ENCODE data around the gene HMG20B. TPM values are rescaled to one million over a fixed set of nuclear protein-coding genes. Genes with fewer than 3 reads are reported as not detected.
A peak's percentile ranks its signal among the peaks of the same experiment; 100 is the strongest.

The HMG20B gene
- total and polyA plus RNA-seq, 7 donors, result 61.3 to 148 (median 105) TPM

- peak; percentile 82 for DNase-seq
- 47 to 67% methylated on average over 30 of the region's 30 CpGs for WGBS, 2 donors
- H3K4me3 ChIP-seq, result no peak overlapping the region
Observed at GRCh38 chr19:3544742-3545668, 27.7 kb upstream of the HMG20B start.

GRCh38 chr19:3545669-3546034 is 27.1 kb upstream of the HMG20B start:
- WGBS, 2 donors, result 77 to 78% methylated on average over 10 of the region's 10 CpGs
- intact Hi-C loops (cut with DNase I), result loop anchor here (1.0 kb wide), 1 partner anchor 73 kb away; no protein-coding TSS in a partner anchor
- Histone ChIP-seq H3K4me1 (no peaks in the 10 kb centered on the region), H3K27ac (no peak overlapping the region), H3K36me3 (peaks cover 0 to 16% (median under 1%) of the 10 kb centered on the region in 4 donors), H3K27me3 (no peaks in the 10 kb centered on the region), H3K9me3 (no peaks in the 10 kb centered on the region), H3K4me3 (no peak overlapping the region)
- no peak for TF ChIP-seq POLR2AphosphoS5 (IDR thresholded peaks at IDR 0.05)
- TF ChIP-seq, protein P1, sequence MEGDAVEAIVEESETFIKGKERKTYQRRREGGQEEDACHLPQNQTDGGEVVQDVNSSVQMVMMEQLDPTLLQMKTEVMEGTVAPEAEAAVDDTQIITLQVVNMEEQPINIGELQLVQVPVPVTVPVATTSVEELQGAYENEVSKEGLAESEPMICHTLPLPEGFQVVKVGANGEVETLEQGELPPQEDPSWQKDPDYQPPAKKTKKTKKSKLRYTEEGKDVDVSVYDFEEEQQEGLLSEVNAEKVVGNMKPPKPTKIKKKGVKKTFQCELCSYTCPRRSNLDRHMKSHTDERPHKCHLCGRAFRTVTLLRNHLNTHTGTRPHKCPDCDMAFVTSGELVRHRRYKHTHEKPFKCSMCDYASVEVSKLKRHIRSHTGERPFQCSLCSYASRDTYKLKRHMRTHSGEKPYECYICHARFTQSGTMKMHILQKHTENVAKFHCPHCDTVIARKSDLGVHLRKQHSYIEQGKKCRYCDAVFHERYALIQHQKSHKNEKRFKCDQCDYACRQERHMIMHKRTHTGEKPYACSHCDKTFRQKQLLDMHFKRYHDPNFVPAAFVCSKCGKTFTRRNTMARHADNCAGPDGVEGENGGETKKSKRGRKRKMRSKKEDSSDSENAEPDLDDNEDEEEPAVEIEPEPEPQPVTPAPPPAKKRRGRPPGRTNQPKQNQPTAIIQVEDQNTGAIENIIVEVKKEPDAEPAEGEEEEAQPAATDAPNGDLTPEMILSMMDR (IDR thresholded peaks at IDR 0.05), result no peak
- TF ChIP-seq EP300 (IDR thresholded peaks at IDR 0.05), result no peak
- TF ChIP-seq POLR2A (IDR thresholded peaks at IDR 0.05), result no peak
- DNase-seq, result no peak

More at GRCh38 chr19:3544742-3545668, 27.7 kb upstream of the HMG20B start:
- intact Hi-C loops (cut with DNase I), result loop anchor here (1.0 kb wide), 1 partner anchor 73 kb away; no protein-coding TSS in a partner anchor
- Histone ChIP-seq H3K27me3 (no peaks in the 10 kb centered on the region), H3K27ac (peak overlapping the region in 1 of 4 donors; percentile 17), H3K9me3 (no peaks in the 10 kb centered on the region), H3K36me3 (peaks cover 0 to 16% (median 0%) of the 10 kb centered on the region in 4 donors), H3K4me1 (no peaks in the 10 kb centered on the region)
- TF ChIP-seq, protein P1 (IDR thresholded peaks at IDR 0.05), result peak; percentile 91 to 96 (median 92)
- no peak for TF ChIP-seq POLR2A (IDR thresholded peaks at IDR 0.05)
- no peak for TF ChIP-seq EP300 (IDR thresholded peaks at IDR 0.05)
- TF ChIP-seq POLR2AphosphoS5 (IDR thresholded peaks at IDR 0.05), result no peak

GRCh38 chr19:3546119-3546518 is 26.6 kb upstream of the HMG20B start:
- H3K36me3 ChIP-seq, result peaks cover 0 to 16% (median 3%) of the 10 kb centered on the region in 4 donors
- intact Hi-C loops (cut with DNase I), result no loop called here
- H3K4me3 ChIP-seq, result no peak overlapping the region
- H3K27me3 ChIP-seq, result no peaks in the 10 kb centered on the region
- H3K4me1 ChIP-seq, result no peaks in the 10 kb centered on the region
- no peaks in the 10 kb centered on the region for H3K9me3 ChIP-seq
- TF ChIP-seq POLR2AphosphoS5 (IDR thresholded peaks at IDR 0.05) (no peak), POLR2A (IDR thresholded peaks at IDR 0.05) (no peak), EP300 (IDR thresholded peaks at IDR 0.05) (no peak)
- TF ChIP-seq, protein P1 (IDR thresholded peaks at IDR 0.05), result no peak
- WGBS, 2 donors, result 82 to 88% methylated on average over 23 of the region's 23 CpGs
- H3K27ac ChIP-seq, result no peak overlapping the region
- no peak for DNase-seq

- no peak for DNase-seq
- Histone ChIP-seq H3K4me1 (no peaks in the 10 kb centered on the region), H3K4me3 (no peak overlapping the region), H3K36me3 (peaks cover 0 to 16% (median 3%) of the 10 kb centered on the region in 4 donors), H3K27me3 (no peaks in the 10 kb centered on the region), H3K9me3 (no peaks in the 10 kb centered on the region), H3K27ac (no peak overlapping the region)
- intact Hi-C loops (cut with DNase I), result no loop called here
- TF ChIP-seq, protein P1 (IDR thresholded peaks at IDR 0.05), result peak in 2 of 4 experiments; percentile 11 to 37
- TF ChIP-seq EP300 (IDR thresholded peaks at IDR 0.05), result no peak
- WGBS, 2 donors, result 87 to 93% methylated on average over 15 of the region's 15 CpGs
Observed at GRCh38 chr19:3547301-3547731, 25.4 kb upstream of the HMG20B start.
